Lower leg skin (tissue), 4 donors: ENCODE data around the gene RAP1GAP2. TPM values are rescaled to one million over a fixed set of nuclear protein-coding genes. Genes with fewer than 3 reads are reported as not detected.
"Not testable (repeated sequence)": the region's sequence is repeated elsewhere in the genome, so short reads cannot be mapped to it uniquely, and the experiment has no call there.

Experiments used
- DNase-seq, 2 donors: peaks; one replicate each; pipeline ENCODE4 v3.0.0-alpha.2; 2019; ENCODE audit warnings: low spot score in 2 of 2
- H3K4me3 ChIP-seq: fragments of 200-600 bp; sonication (generic); 2 replicates; pipeline ENCODE4 v1.5.1; 2017; ENCODE audit warnings: mild to moderate bottlenecking, low read depth; ENCODE audit not compliant: poor library complexity, severe bottlenecking
- POLR2A ChIP-seq, 2 donors: fragments of 450-650 bp; IDR thresholded peaks; one replicate each; pipeline ENCODE4 v1.6.1; 2016 to 2017; ENCODE audit warnings: antibody characterized with exemption in 2 of 2, mild to moderate bottlenecking in 1 of 2, moderate library complexity in 1 of 2
- WGBS, 2 donors: methylation state at CpG; one replicate each; pipeline ENCODE4 v1.1.5; 2018; 5-methylcytosine and 5-hydroxymethylcytosine counted together
- intact Hi-C: fragments of 100-400 bp; cut with DNase I; formaldehyde crosslinking; loops from one replicate; pipeline ENCODE4 v1.15.0; 2023; ENCODE audit warnings: low total_unique reads
- total RNA-seq, 4 donors: library from RNA; depleted of rRNA; stranded (reverse); fragments of >200 nt; gene quantifications; one replicate each; pipeline ENCODE4 v1.1.0, GENCODE V29; 2016
- TF ChIP-seq, protein P1 (sequence below), 3 donors: fragments of 450-650 bp; IDR thresholded peaks; one replicate each; pipeline ENCODE4 v1.5.1; 2016; ENCODE audit warnings: antibody characterized with exemption in 3 of 3, mild to moderate bottlenecking in 3 of 3, moderate library complexity in 2 of 3

RAP1GAP2 gene
- total RNA-seq, 4 donors from 2014 or later, result 9.2 to 15.3 (median 12.8) TPM

DNA sequence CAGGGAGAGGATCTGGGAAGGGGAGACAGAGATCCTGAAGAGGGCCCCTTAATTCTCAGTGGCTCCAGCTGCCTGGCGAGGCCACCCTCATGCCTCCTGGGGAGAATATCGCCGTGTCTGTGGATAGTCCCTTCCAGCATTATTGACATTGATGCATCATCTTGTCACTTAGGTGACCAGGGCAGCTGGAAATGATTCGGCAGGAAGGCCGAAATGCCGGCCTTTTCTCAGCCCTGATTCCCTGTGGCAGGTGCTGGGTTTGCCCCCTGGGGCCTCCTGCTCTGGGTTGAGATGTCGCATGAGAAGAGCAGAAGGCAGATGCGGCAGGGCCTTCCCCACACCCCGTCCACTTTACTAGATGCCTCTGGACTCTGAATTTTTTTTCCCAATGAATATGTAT lies 89.5 kb downstream of the RAP1GAP2 start:
- no peak for TF ChIP-seq POLR2A (IDR thresholded peaks at IDR 0.05)
- TF ChIP-seq, protein P1, sequence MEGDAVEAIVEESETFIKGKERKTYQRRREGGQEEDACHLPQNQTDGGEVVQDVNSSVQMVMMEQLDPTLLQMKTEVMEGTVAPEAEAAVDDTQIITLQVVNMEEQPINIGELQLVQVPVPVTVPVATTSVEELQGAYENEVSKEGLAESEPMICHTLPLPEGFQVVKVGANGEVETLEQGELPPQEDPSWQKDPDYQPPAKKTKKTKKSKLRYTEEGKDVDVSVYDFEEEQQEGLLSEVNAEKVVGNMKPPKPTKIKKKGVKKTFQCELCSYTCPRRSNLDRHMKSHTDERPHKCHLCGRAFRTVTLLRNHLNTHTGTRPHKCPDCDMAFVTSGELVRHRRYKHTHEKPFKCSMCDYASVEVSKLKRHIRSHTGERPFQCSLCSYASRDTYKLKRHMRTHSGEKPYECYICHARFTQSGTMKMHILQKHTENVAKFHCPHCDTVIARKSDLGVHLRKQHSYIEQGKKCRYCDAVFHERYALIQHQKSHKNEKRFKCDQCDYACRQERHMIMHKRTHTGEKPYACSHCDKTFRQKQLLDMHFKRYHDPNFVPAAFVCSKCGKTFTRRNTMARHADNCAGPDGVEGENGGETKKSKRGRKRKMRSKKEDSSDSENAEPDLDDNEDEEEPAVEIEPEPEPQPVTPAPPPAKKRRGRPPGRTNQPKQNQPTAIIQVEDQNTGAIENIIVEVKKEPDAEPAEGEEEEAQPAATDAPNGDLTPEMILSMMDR (IDR thresholded peaks at IDR 0.05), result no peak
- no peak overlapping the region for H3K4me3 ChIP-seq
- DNase-seq, result no peak
- intact Hi-C loops, result no loop called here
- WGBS, 2 donors, result 86 to 87% methylated on average over 9 of the region's 9 CpGs

DNA sequence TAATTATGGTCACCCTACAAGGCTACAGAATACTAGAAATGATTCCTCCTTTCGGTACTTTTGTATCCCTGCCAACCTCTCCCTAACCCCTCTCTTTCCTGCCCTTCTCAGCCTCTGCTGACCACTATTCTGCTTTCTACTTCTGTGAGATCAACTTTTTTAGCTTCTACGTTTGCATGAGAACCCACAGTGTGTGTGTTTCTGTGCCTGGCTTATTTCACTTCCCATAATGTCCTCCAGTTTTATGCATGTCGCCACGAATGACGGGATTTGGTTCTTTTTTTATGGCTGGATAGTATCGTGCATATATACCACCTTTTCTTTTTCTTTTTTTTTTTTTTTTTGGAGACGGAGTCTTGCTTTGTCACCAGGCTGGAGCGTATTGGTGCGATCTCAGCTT lies 92.1 kb downstream of the RAP1GAP2 start:
- no peak overlapping the region for H3K4me3 ChIP-seq
- intact Hi-C loops, result no loop called here
- 86 to 90% methylated on average over 9 of the region's 9 CpGs for WGBS, 2 donors
- TF ChIP-seq POLR2A (IDR thresholded peaks at IDR 0.05), result no peak
- TF ChIP-seq, protein P1 (IDR thresholded peaks at IDR 0.05), result no peak
- DNase-seq, result no peak

DNA sequence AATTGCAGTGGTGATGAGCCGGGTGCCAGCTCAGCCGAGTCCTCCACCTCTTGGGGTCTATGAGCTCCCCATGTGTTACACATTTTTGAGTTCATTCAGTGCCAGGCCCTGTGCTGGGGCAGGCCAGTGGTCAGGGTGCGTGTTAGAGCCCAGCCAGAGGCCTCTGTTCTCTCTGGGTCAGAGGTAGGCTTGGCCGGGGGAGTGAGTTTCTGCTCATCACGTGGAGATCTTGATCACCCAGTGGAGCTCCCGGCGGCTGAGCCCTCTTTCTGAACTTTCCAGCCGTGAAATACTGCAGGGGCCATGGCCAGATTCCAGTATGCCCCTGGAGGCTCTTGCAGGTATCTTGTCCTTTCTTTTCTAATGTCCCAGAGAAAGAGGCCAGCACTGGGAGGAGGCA lies 93.0 kb downstream of the RAP1GAP2 start:
- WGBS, 2 donors, result 60 to 73% methylated on average over 8 of the region's 8 CpGs
- H3K4me3 ChIP-seq, result no peak overlapping the region
- TF ChIP-seq, protein P1 (IDR thresholded peaks at IDR 0.05), result no peak
- no peak for TF ChIP-seq POLR2A (IDR thresholded peaks at IDR 0.05)
- DNase-seq, result no peak
- intact Hi-C loops, result no loop called here

DNA sequence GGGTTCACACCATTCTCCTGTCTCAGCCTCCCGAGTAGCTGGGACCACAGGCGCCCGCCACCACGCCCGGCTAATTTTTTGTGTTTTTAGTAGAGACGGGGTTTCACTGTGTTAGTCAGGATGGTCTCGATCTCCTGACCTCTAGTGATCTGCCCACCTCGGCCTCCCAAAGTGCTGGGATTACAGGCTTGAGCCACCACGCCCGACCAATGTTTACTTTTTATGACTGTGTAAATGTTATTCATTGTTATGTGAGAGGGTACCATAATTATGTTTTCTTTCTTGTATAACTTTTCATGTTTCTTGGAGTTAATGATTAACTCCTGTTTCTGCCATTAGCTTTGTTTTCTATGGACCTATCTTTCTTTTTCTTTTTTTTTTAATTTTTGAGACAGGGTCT lies 94.5 kb downstream of the RAP1GAP2 start:
- 87 to 89% methylated on average over 10 of the region's 10 CpGs for WGBS, 2 donors
- intact Hi-C loops, DNase-seq, H3K4me3 ChIP-seq: not testable (repeated sequence)

DNA sequence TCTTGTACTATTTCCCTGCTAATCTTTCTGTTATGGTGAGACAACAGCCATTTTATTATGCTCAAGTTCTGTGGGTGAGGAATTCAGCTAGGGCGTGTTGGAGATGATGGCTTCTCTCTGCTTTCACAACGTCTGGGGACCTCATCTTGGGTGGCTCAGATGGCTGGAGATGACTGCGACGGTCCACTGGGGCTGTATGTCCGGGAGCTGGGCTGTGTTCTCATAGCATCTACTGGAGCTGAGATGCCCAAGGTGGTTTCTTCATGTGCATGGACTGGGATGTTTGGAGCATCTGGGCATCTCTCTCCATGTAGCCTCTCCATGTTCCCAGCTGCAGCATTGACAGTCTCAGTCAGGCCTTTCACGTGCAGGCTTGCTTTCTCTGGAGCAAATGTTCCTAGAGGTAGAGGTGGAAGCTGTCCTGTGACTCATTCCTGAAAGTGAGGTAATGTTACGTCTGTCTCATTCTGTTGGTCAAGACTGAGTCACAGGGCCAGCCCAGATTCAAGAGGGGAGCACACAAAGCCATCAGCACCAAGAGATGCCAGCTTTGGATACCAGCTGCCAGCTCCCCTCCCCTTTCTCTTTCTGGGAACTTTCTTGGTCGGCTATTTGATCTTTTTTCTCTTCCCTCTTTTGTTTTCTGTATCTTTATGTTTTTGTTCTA lies 96.2 kb downstream of the RAP1GAP2 start:
- H3K4me3 ChIP-seq, result no peak overlapping the region
- no peak for TF ChIP-seq POLR2A (IDR thresholded peaks at IDR 0.05)
- TF ChIP-seq, protein P1 (IDR thresholded peaks at IDR 0.05), result no peak
- intact Hi-C loops, result no loop called here
- 55 to 62% methylated on average over 8 of the region's 8 CpGs for WGBS, 2 donors
- no peak for DNase-seq

DNA sequence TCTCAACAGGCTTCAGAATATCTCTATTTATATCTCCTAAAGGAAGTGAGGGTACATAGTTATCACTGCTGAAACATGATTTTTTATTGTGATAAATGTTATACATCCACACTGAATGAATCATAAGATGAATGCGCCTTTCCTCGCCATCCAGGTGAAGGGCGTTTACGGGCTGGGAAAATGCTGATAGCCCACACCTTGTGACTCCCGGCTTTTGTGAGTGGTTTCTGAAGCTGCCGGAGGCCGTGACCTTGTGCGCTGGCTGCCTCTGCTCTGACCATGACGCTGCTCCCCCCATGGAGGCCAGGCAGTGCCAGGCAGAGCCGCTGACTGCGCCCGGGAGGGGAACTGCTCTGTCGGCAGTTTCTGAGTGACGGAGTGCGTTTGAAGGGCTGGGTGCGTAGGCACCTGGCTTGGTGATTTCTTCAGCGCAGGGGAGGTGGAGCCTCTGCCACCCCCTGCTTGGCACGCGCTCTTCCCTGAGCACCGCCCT lies 97.2 kb downstream of the RAP1GAP2 start:
- WGBS, 2 donors, result 61 to 62% methylated on average over 20 of the region's 20 CpGs
- no peak for DNase-seq
- H3K4me3 ChIP-seq, result no peak overlapping the region
- TF ChIP-seq POLR2A (IDR thresholded peaks at IDR 0.05), result no peak
- TF ChIP-seq, protein P1 (IDR thresholded peaks at IDR 0.05), result no peak
- intact Hi-C loops, result no loop called here
